HG02852 (cell line): ENCODE measurements around the gene GRIFIN.

ENCODE experiments used
- ATAC-seq: cut with Tn5 transposase; IDR thresholded peaks from one replicate; pipeline ENCODE4 v1.9.1; 2021; ENCODE audit warnings: mild to moderate bottlenecking, moderate library complexity; ENCODE audit not compliant: unreplicated experiment

GRIFIN gene

DNA sequence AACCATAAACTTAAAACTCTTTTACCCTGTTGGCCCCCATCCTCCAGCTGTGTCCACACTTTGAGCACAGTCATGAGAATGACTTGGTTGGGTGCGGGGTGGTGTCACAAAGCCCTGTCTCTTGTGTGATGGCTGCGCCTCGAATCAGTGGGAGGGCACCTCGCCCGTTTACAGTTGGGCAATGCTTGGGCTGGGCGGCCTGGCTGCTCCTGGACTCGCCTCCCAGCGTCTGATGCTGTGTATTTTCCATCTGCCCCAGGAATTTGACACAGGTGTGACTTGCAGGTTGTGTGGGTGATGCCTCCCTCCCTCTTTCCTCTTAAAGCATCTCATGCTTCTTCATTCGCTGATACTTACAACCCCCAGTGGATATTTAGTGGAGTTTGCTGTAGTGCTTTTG lies 39.1 kb downstream of the GRIFIN start:
- ATAC-seq: no peak

- no peak for ATAC-seq
These were observed 39.7 kb downstream of the GRIFIN start for GRCh38 chr7:2436341-2437104.

GRCh38 chr7:2435146-2435545 lies 41.1 kb downstream of the GRIFIN start:
- no peak for ATAC-seq

DNA sequence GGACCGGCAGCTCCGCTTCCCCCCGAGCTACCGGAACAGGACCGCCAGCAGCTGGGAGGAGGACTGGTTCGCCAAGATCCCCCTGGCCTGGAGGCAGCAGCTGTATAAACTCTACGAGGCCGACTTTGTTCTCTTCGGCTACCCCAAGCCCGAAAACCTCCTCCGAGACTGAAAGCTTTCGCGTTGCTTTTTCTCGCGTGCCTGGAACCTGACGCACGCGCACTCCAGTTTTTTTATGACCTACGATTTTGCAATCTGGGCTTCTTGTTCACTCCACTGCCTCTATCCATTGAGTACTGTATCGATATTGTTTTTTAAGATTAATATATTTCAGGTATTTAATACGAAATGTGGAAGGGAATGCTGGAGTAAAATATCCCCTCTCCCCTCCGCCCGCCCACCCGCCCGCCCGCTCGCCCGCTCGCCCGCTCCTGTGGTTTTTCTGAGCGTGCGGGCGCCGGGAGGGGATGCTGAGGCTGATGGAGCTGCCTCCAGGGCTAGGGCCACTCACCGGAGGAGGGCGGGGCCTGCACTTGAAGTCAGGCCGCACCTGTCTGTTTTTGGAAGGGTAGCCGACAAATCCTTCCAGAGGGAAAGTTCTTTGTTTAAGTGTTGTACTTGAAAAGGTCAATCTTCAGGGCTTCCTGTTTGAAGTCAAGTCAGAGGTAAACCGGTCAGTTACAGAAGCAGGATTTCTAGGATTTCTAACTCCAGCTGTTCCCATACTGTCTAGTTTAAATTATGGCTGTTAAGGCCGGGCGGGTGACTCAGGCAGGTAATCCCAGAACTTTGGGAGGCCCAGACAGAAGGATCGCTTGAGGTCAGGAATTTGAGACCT lies 42.3 kb downstream of the GRIFIN start:
- ATAC-seq: no peak

DNA sequence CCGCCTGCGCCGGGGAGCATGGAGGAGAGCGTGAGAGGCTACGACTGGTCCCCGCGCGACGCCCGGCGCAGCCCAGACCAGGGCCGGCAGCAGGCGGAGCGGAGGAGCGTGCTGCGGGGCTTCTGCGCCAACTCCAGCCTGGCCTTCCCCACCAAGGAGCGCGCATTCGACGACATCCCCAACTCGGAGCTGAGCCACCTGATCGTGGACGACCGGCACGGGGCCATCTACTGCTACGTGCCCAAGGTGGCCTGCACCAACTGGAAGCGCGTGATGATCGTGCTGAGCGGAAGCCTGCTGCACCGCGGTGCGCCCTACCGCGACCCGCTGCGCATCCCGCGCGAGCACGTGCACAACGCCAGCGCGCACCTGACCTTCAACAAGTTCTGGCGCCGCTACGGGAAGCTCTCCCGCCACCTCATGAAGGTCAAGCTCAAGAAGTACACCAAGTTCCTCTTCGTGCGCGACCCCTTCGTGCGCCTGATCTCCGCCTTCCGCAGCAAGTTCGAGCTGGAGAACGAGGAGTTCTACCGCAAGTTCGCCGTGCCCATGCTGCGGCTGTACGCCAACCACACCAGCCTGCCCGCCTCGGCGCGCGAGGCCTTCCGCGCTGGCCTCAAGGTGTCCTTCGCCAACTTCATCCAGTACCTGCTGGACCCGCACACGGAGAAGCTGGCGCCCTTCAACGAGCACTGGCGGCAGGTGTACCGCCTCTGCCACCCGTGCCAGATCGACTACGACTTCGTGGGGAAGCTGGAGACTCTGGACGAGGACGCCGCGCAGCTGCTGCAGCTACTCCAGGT lies 43.1 kb downstream of the GRIFIN start:
- ATAC-seq: no peak

DNA sequence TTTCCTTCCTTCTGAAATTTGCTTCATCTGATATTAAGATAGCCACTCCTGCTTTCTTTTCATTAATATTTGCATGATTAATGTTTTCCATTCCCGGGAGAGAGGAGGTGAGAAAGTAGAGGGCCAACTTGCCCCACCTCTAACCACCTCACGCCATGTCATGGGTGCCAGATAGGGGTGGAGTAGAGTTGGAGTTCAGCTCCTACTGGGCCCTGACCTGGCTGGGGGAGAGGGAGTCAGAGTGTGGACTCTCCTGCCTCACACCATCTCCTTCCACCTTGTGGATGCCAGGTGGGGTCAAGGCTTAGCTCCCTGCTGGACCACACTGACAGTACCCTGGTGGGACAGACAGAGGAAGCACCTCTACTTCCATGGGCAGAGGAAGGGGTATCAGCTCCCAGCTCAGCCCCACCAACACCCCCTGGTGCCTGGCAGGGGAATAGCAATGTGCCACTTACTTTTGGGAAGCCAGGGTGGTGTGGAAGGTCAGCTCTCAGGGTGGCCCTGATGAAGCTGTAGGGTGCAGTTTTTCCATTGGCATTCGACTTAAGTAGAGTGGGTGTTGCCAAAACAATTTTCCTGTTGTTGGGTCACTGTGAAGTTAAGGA lies 44.8 kb downstream of the GRIFIN start:
- no peak for ATAC-seq

DNA sequence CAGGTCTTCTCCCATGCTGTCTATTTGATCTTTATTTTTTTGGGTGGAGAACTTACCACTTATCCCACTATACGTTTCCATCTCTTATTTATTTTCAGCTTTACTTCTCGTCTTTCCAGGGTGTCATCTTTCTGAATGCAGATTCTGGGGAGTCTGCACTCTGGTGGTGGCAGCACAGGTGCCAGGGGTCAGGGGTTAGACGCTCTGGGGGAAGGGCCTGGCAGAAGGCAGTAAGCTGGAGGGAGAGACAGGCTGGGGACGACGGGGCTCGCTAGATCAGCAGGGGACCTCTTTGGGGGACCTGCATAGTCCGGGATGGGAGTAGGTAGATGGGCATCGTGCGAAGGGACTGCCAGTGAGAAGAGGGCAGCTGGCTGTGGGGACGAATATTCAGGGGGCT lies 50.4 kb downstream of the GRIFIN start:
- ATAC-seq: no peak
